SK-N-MC (cell line): ENCODE measurements around the gene NRXN3.

Experiments
- FOXP2 ChIP-seq: optimal IDR thresholded peaks from 2 replicates; pipeline ENCODE3; 2011; ENCODE audit warnings: mild to moderate bottlenecking, moderate library complexity; ENCODE audit not compliant: insufficient read depth; ENCODE audit errors: extremely low read length, control extremely low read depth
- POLR2AphosphoS5 ChIP-seq: IDR thresholded peaks from 2 replicates; pipeline ENCODE4 v1.6.1; 2012; ENCODE audit warnings: mild to moderate bottlenecking, low read depth, low read length, borderline replicate concordance

DNA sequence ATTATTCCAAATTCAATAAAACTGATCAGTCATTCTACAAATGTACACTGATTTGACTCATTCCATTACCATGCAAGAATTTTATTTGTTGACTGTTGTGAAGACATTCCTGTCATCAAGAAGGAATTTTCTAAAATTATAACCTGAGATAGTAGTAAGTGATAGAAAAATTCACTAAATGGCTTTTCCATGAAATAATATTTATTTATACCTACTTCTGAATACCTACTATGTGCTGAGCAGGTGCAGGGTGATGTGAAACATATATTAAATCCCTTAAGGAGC lies 841.7 kb downstream of the NRXN3 start:
- TF ChIP-seq FOXP2 (no peak), POLR2AphosphoS5 (no peak)
